T-helper 1 cell treated with Interleukin-12 subunit alpha and Interleukin-12 subunit beta and Interleukin-4 antibody, amounts not matched to agents 30 μg/mL and 1 μg/mL, for 36 hours (primary cell): ENCODE results near the gene THRSP.
"Not testable (repeated sequence)": the region's sequence is repeated elsewhere in the genome, so short reads cannot be mapped to it uniquely, and the experiment has no call there.

ENCODE experiments used
- H3K27ac Mint-ChIP-seq: one replicate; pipeline ENCODE4 v1.8.0; 2021; ENCODE audit warnings: mild to moderate bottlenecking, mixed read lengths
- H3K27me3 Mint-ChIP-seq: one replicate; pipeline ENCODE4 v1.8.0; 2021; ENCODE audit warnings: low read depth, mixed read lengths
- H3K36me3 Mint-ChIP-seq: one replicate; pipeline ENCODE4 v1.8.0; 2021; ENCODE audit warnings: low read depth, mixed read lengths
- H3K4me1 Mint-ChIP-seq: one replicate; pipeline ENCODE4 v1.8.0; 2021; ENCODE audit warnings: low read depth, mixed read lengths
- H3K4me3 Mint-ChIP-seq: one replicate; pipeline ENCODE4 v1.8.0; 2021; ENCODE audit warnings: mild to moderate bottlenecking, moderate library complexity, mixed read lengths
- H3K9me3 Mint-ChIP-seq: one replicate; pipeline ENCODE4 v1.8.0; 2021; ENCODE audit warnings: mixed read lengths

Gene THRSP

DNA sequence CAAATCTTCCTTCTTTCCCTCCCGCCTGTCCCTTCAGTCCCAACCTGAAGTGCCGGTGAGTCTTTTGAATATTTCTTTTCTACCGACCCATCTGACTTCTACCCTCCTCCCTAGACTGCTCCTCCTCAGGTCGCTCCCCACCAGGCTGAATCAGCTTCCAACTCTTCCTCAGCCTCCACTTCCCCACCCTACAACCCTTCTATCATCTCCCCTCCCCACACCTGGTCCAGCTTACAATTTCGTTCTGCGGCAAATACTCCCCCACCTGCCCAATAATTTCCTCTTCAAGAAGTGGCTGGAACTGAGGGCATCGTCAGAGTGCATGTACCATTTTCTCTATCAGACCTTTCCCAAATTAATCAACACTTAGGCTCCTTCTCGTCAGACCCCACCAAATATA, 18.5 kb downstream of the THRSP start:
- no peaks in the 10 kb centered on the region for H3K27me3 Mint-ChIP-seq
- H3K27ac Mint-ChIP-seq, result peak overlapping the region; percentile 1
- H3K4me3 Mint-ChIP-seq, result no peak overlapping the region
- no peaks in the 10 kb centered on the region for H3K9me3 Mint-ChIP-seq
- peaks cover 4% of the 10 kb centered on the region for H3K36me3 Mint-ChIP-seq
- peaks cover 26% of the 10 kb centered on the region for H3K4me1 Mint-ChIP-seq

DNA sequence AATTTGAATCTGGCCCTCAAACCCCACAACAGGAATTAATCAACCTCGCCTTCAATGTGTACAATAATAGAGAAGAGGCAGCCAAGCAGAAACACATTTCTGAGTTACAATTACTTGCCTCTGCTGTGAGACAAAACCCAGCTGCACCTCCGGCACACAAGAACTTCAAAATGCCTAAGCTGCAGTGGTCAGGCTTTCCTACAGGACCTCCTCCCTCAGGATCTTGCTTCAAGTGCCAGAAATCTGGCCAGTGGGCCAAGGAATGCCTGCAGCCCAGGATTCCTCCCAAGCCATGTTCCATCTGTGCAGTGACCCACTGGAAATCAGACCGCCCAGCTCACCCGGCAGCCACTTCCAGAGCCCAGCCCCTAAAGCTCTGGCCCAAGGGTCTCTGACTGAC, 19.4 kb downstream of the THRSP start:
- Mint-ChIP-seq H3K27me3 (no peaks in the 10 kb centered on the region), H3K27ac (no peak overlapping the region), H3K4me3 (no peak overlapping the region), H3K4me1 (peaks cover 19% of the 10 kb centered on the region), H3K36me3 (peaks cover 4% of the 10 kb centered on the region), H3K9me3 (no peaks in the 10 kb centered on the region)

GRCh38 chr11:78084506-78084905, 20.8 kb downstream of the THRSP start:
- not testable (repeated sequence) for H3K27ac Mint-ChIP-seq, H3K4me3 Mint-ChIP-seq, H3K36me3 Mint-ChIP-seq, H3K27me3 Mint-ChIP-seq, H3K9me3 Mint-ChIP-seq
- peaks cover 14% of the 10 kb centered on the region for H3K4me1 Mint-ChIP-seq

DNA sequence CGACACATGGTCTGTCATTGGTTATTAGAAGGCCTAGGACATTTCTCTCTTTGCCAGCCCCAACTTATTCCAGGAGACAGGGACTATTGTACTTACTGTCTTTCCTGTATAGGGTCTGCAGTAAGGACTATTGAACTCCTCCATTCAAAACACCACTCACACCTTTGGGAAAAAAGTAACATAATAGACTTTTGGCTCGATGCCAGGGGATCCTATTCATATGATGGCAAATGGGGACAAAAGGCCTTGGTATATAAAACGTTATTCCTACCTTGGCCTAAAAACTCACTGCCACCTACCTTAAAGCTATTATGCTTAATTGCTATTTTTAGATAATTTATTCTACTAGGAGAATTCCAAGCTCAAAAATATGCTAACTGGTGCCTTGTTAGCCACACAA, 22.3 kb downstream of the THRSP start:
- no peak overlapping the region for H3K27ac Mint-ChIP-seq
- H3K4me1 Mint-ChIP-seq, result peaks cover 11% of the 10 kb centered on the region
- H3K27me3 Mint-ChIP-seq, result no peaks in the 10 kb centered on the region
- H3K36me3 Mint-ChIP-seq, result no peaks in the 10 kb centered on the region
- no peak overlapping the region for H3K4me3 Mint-ChIP-seq
- H3K9me3 Mint-ChIP-seq, result no peaks in the 10 kb centered on the region

GRCh38 chr11:78086521-78087074, 22.9 kb downstream of the THRSP start:
- H3K4me1 Mint-ChIP-seq, H3K4me3 Mint-ChIP-seq, H3K27me3 Mint-ChIP-seq, H3K27ac Mint-ChIP-seq, H3K36me3 Mint-ChIP-seq, H3K9me3 Mint-ChIP-seq: not testable (repeated sequence)

- H3K9me3 Mint-ChIP-seq, result no peaks in the 10 kb centered on the region
- peaks cover 21% of the 10 kb centered on the region for H3K36me3 Mint-ChIP-seq
- no peaks in the 10 kb centered on the region for H3K27me3 Mint-ChIP-seq
- H3K27ac Mint-ChIP-seq, result peak overlapping the region; percentile 90
- H3K4me1 Mint-ChIP-seq, result peaks cover 16% of the 10 kb centered on the region
- peak overlapping the region; percentile 10 for H3K4me3 Mint-ChIP-seq
These were observed 30.6 kb downstream of the THRSP start for GRCh38 chr11:78094250-78094649.

GRCh38 chr11:78097666-78098385, 34.2 kb downstream of the THRSP start:
- Mint-ChIP-seq H3K27me3 (no peaks in the 10 kb centered on the region), H3K36me3 (peaks cover 38% of the 10 kb centered on the region), H3K9me3 (no peaks in the 10 kb centered on the region), H3K4me1 (peaks cover 16% of the 10 kb centered on the region), H3K4me3 (no peak overlapping the region), H3K27ac (no peak overlapping the region)

- no peak overlapping the region for H3K4me3 Mint-ChIP-seq
- peaks cover 38% of the 10 kb centered on the region for H3K36me3 Mint-ChIP-seq
- no peaks in the 10 kb centered on the region for H3K9me3 Mint-ChIP-seq
- no peak overlapping the region for H3K27ac Mint-ChIP-seq
- no peaks in the 10 kb centered on the region for H3K27me3 Mint-ChIP-seq
- H3K4me1 Mint-ChIP-seq, result peaks cover 9% of the 10 kb centered on the region
These were observed 36.0 kb downstream of the THRSP start for GRCh38 chr11:78099666-78100065.

GRCh38 chr11:78100261-78100660, 36.6 kb downstream of the THRSP start:
- peaks cover 5% of the 10 kb centered on the region for H3K4me1 Mint-ChIP-seq
- H3K4me3 Mint-ChIP-seq, result no peak overlapping the region
- H3K9me3 Mint-ChIP-seq, result no peaks in the 10 kb centered on the region
- H3K27ac Mint-ChIP-seq, result no peak overlapping the region
- H3K36me3 Mint-ChIP-seq, result peaks cover 33% of the 10 kb centered on the region
- H3K27me3 Mint-ChIP-seq, result no peaks in the 10 kb centered on the region

DNA sequence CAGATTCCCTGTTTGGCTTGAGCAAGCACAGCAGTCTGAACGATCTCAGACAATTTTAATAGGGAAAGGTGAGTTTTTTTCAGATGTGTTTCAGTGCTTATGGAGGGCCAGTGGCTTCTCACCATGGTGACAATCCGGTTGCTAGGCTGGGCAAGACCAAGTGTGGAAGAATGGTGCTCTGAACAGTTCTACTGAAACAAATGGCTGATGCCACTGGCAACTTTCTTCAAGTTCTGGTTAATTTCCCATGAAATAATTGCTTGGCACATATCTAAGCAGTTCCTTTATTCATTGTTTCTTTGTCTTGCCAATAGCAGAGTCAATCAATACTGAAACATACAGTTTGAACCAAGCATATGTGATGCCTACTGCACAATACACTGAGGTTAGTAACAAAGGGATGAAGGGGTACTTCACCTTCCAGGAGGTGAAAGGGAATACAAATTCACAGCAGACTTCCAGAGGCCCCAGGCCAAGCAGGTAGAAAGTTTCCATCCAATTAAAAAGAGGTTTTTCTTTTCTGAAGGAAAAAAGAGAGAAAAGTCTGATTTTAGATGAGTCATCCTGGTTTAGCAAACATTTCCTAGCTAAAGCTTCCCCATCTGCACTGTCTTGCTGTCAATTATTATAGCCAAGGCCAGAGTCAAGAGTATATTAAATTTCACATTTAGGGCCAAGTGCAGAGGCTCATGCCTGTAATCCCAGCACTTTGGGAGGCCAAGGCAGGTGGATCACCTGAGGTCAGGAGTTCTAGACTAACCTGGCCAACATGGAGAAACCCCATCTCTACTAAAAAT, 37.2 kb downstream of the THRSP start:
- H3K27ac Mint-ChIP-seq, result no peak overlapping the region
- H3K9me3 Mint-ChIP-seq, result no peaks in the 10 kb centered on the region
- H3K27me3 Mint-ChIP-seq, result no peaks in the 10 kb centered on the region
- peaks cover under 1% of the 10 kb centered on the region for H3K4me1 Mint-ChIP-seq
- H3K36me3 Mint-ChIP-seq, result peaks cover 29% of the 10 kb centered on the region
- H3K4me3 Mint-ChIP-seq, result no peak overlapping the region

DNA sequence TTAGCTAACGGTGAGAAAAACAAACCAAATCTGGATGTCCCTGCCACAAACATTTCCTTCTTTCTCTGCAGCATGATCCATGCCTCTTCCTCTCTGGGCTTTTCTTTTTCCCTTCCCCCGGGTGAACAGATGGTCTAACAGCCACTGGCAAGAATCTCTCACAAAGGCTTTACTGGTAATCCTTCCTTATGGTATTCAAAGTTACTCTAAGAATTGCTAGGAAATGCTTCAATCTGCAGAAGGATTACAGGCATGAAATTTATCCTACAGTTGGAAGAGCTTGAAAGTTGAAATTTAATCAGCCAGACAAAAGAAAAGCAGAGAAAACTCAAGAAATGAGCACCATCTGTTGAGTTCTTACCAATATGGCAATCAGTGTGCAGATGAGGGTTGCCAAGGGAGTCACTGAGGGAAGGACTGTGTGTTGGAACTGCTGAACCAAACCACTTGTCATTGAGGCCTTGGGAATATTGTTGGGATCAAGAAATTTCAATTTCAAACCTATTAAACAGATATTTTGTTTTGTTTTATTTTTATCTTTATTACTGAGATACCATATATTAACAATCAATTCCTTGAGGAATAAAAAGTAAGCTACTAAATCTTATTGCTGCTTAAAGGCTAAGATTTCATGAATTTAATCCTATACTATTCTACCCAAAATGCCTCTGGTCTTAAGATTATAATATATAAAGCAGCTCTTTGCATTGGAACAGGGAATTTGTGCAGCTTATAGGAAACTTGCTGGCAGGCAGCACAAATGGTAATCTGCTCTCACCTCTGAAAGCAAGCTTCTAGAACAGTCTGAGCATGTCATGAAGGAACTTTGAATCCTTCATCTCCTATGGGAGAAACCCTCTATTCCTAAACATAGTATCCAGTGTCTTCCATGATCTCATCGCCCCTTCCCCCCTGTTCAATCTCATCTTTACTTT, 45.7 kb downstream of the THRSP start:
- Mint-ChIP-seq H3K9me3 (no peaks in the 10 kb centered on the region), H3K4me1 (no peaks in the 10 kb centered on the region), H3K36me3 (peaks cover 30% of the 10 kb centered on the region), H3K27me3 (no peaks in the 10 kb centered on the region), H3K27ac (no peak overlapping the region), H3K4me3 (no peak overlapping the region)

GRCh38 chr11:78110351-78110750, 46.7 kb downstream of the THRSP start:
- Mint-ChIP-seq H3K9me3 (no peaks in the 10 kb centered on the region), H3K36me3 (peaks cover 30% of the 10 kb centered on the region), H3K4me3 (no peak overlapping the region), H3K27me3 (no peaks in the 10 kb centered on the region), H3K27ac (no peak overlapping the region), H3K4me1 (no peaks in the 10 kb centered on the region)

DNA sequence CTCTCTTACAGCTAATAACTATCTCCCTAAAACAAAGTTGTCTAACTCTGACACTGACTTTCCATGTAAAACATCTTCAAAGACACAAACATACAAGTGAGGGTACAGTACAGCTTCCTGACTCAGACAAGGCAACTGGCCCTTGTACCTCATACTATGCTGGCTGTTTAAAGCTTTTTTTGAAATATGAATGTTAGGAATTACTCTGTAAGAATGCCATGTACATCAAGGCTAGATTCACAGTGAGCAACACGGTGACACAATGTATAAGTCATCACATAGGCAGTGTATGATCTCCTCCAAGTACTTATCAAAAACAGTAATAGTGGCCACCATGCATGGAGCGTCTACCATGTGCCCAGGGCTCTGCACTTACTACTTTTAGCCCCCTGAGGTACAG, 47.2 kb downstream of the THRSP start:
- Mint-ChIP-seq H3K9me3 (no peaks in the 10 kb centered on the region), H3K27me3 (no peaks in the 10 kb centered on the region), H3K36me3 (peaks cover 30% of the 10 kb centered on the region), H3K27ac (no peak overlapping the region), H3K4me3 (no peak overlapping the region), H3K4me1 (no peaks in the 10 kb centered on the region)

DNA sequence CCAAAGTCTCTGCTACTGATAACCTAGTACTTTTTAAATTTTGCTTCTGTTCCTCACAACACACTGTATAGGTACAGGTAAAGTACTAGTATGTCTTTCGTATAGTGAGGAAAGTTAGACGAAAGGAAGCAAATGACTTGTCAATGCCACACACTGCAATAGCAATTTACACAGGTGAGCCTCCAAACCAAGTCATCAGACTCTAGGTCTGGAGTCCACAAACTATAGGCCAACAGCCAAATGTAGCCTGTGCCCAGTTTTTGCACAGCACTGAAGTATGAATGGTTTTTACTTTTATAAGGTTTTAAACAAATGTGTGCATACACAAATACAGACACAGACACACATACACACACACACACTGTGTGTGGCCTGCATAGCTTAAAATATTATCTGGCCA, 47.6 kb downstream of the THRSP start:
- Mint-ChIP-seq H3K36me3 (peaks cover 29% of the 10 kb centered on the region), H3K27ac (no peak overlapping the region), H3K4me3 (no peak overlapping the region), H3K27me3 (no peaks in the 10 kb centered on the region), H3K9me3 (no peaks in the 10 kb centered on the region), H3K4me1 (no peaks in the 10 kb centered on the region)
